Esophagus muscularis mucosa (tissue), 4 donors: ENCODE results near the gene LOXL4. TPM values are rescaled to one million over a fixed set of nuclear protein-coding genes. Genes with fewer than 3 reads are reported as not detected.

ENCODE experiments used
- DNase-seq: peaks from one replicate; pipeline ENCODE4 v3.0.0-alpha.2; 2017; ENCODE audit errors: extremely low spot score
- H3K27ac ChIP-seq, 4 donors: fragments of 200-600 bp; sonication (generic); replicated peaks in 1 of 4; 1 replicate in 3 of 4; 2 replicates in 1 of 4; pipeline ENCODE4 v1.5.1; 2016 to 2019; ENCODE audit warnings: mild to moderate bottlenecking in 1 of 4
- H3K27me3 ChIP-seq, 4 donors: fragments of 200-600 bp; sonication (generic); one replicate each; pipeline versions ENCODE4 v1.5.1 to v1.6.0; 2016 to 2019
- H3K36me3 ChIP-seq, 4 donors: fragments of 200-600 bp; sonication (generic); one replicate each; pipeline ENCODE4 v1.5.1; 2016 to 2019
- H3K4me1 ChIP-seq, 4 donors: fragments of 200-600 bp; sonication (generic); one replicate each; pipeline ENCODE4 v1.5.1; 2016 to 2019
- H3K4me3 ChIP-seq, 4 donors: fragments of 200-600 bp; sonication (generic); 1 replicate in 2 of 4; 2 replicates in 2 of 4; pipeline ENCODE4 v1.5.1; 2016 to 2019; ENCODE audit warnings: mild to moderate bottlenecking in 4 of 4, moderate library complexity in 1 of 4
- H3K9me3 ChIP-seq, 4 donors: fragments of 200-600 bp; sonication (generic); 1 replicate in 3 of 4; 2 replicates in 1 of 4; pipeline ENCODE4 v1.5.1; 2016 to 2019
- EP300 ChIP-seq: sonication (generic); formaldehyde crosslinking; IDR thresholded peaks from one replicate; pipeline ENCODE4 v1.6.1; 2017; ENCODE audit warnings: antibody characterized with exemption
- POLR2A ChIP-seq: fragments of 450-650 bp; IDR thresholded peaks from one replicate; pipeline ENCODE4 v1.6.1; 2017; ENCODE audit warnings: antibody characterized with exemption, moderate library complexity, mild to moderate bottlenecking, low read depth
- POLR2AphosphoS5 ChIP-seq, 2 donors: sonication (generic); formaldehyde crosslinking; IDR thresholded peaks; one replicate each; pipeline ENCODE4 v1.6.1; 2017; ENCODE audit warnings: antibody characterized with exemption in 2 of 2
- WGBS: methylation state at CpG from one replicate; pipeline ENCODE4 v1.1.5; 2018; 5-methylcytosine and 5-hydroxymethylcytosine counted together
- intact Hi-C: fragments of 100-400 bp; cut with DNase I; formaldehyde crosslinking; loops from one replicate; pipeline ENCODE4 v1.15.1; 2023
- total RNA-seq, 4 donors: library from RNA; depleted of rRNA; stranded (reverse); fragments of >200 nt; gene quantifications; one replicate each; pipeline versions ENCODE4 v1.1.0 to v1.2.1, GENCODE V29; 2016
- TF ChIP-seq, protein P1 (sequence below), 3 experiments: fragments of 200-600 bp in 2 of 3; fragments of 450-650 bp in 1 of 3; sonication (generic) in 2 of 3; IDR thresholded peaks; one replicate each; pipeline ENCODE4 v1.5.1; 2017 to 2019; ENCODE audit warnings: antibody characterized with exemption in 3 of 3, mild to moderate bottlenecking in 2 of 3, moderate library complexity in 1 of 3

The LOXL4 gene
- total RNA-seq, 4 donors from 2014 or later = 9.4 to 19.4 (median 12.6) TPM

DNA sequence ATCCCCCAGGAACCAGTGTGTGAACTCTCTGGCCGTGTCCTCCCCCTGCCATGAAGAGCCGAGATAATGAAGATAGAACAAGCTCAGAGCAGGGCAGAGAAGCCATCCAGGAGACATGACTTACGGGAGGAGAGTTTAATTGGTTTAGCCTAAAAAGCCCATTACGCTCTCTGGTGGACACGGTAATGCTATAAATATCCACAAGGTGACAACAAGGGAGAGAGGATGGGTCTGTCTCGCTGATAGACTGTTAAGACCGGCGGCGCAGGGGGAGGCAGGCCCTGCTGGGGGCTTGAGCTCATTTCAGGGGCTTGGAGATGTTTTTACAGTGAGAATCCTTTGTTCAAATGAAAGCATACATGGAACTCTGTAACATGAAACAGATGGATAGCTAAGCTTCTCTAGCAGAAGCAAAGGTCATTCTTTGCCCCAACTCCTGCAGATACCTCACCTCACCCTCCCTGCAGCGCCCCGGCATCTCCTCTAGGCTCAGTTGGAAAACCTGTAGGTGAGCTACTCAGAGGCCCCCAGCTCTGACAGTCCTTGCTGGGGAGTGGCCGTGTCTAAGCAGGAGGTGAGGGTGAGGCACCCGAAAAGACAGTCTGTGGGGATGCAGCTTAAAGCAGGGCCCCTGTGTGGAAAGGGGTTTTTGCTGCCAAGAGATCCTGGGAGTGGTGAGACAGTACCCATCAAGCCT is 40.8 kb upstream of the LOXL4 start:
- no peaks in the 10 kb centered on the region for H3K36me3 ChIP-seq
- no peak overlapping the region for H3K27ac ChIP-seq
- H3K27me3 ChIP-seq = no peaks in the 10 kb centered on the region
- no peak for TF ChIP-seq EP300
- TF ChIP-seq, protein P1, sequence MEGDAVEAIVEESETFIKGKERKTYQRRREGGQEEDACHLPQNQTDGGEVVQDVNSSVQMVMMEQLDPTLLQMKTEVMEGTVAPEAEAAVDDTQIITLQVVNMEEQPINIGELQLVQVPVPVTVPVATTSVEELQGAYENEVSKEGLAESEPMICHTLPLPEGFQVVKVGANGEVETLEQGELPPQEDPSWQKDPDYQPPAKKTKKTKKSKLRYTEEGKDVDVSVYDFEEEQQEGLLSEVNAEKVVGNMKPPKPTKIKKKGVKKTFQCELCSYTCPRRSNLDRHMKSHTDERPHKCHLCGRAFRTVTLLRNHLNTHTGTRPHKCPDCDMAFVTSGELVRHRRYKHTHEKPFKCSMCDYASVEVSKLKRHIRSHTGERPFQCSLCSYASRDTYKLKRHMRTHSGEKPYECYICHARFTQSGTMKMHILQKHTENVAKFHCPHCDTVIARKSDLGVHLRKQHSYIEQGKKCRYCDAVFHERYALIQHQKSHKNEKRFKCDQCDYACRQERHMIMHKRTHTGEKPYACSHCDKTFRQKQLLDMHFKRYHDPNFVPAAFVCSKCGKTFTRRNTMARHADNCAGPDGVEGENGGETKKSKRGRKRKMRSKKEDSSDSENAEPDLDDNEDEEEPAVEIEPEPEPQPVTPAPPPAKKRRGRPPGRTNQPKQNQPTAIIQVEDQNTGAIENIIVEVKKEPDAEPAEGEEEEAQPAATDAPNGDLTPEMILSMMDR (IDR thresholded peaks at IDR 0.05) = no peak
- TF ChIP-seq POLR2AphosphoS5 (IDR thresholded peaks at IDR 0.05) = no peak
- TF ChIP-seq POLR2A = no peak
- DNase-seq = no peak
- 73% methylated on average over 10 of the region's 13 CpGs for WGBS
- H3K4me3 ChIP-seq = peak overlapping the region in 2 of 4 donors; percentile 18 to 37
- H3K9me3 ChIP-seq = no peaks in the 10 kb centered on the region
- intact Hi-C loops = loop anchor here (1.0 to 5.0 kb wide), 3 partner anchors 47 to 139 kb away; no protein-coding TSS in a partner anchor
- H3K4me1 ChIP-seq = peaks cover 3 to 14% (median 11%) of the 10 kb centered on the region in 4 donors

DNA sequence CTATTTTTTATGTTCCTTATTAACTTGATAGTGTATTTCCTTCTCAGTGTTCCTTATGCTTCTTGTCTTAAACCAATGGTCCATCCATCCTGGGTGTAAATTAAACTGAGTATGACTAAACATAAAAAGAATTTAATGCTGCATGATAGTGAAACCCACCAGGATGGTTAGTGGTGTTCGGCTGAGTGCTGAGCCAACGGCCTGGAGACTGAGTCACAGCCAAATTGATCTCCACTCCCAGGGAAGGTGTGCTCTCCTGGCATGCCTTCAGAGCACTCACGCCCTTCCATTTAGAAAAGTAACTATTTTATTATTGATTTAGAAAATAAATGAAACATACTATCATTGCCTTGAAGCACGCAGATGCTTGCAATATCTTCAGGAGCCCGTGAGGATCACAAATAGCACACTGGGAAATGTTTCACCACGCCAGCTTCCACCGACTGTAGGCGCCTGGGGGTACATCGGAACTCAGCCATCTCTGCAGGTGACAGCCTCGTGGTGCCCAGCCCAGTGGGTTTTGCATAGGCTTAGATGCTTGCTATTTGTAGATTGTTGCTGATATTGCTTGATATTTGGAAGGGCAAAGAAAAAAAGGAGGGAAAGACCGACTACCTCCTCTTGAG is 40.0 kb upstream of the LOXL4 start:
- TF ChIP-seq, protein P1 (IDR thresholded peaks at IDR 0.05) = no peak
- TF ChIP-seq POLR2A = no peak
- TF ChIP-seq EP300 = no peak
- no peak for TF ChIP-seq POLR2AphosphoS5 (IDR thresholded peaks at IDR 0.05)
- DNase-seq = no peak
- peaks cover 3 to 15% (median 13%) of the 10 kb centered on the region in 4 donors for H3K4me1 ChIP-seq
- H3K27ac ChIP-seq = no peak overlapping the region
- WGBS = 93% methylated on average over 11 of the region's 11 CpGs
- H3K36me3 ChIP-seq = no peaks in the 10 kb centered on the region
- no peaks in the 10 kb centered on the region for H3K9me3 ChIP-seq
- intact Hi-C loops = loop anchor here (5.0 kb wide), 2 partner anchors 46 to 66 kb away; no protein-coding TSS in a partner anchor
- H3K4me3 ChIP-seq = no peak overlapping the region
- H3K27me3 ChIP-seq = no peaks in the 10 kb centered on the region

DNA sequence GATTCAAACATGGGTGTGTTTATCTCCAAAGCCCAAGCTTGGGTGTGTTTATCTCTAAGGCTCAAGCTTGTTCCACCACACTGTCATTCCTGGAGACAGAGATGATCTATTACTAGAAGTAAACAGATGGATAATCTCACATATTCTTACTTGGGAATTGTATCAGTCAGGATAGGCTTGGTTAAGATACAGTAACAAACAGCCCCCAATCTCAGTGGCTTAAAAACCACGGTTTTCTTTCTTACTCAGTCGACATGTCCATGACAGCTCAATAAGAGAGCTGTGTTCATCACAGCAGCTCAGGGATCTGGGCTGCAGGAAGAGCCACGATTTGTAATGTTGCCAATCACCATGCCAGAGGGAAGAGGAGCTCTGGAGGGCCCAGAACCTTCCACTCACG is 38.5 kb upstream of the LOXL4 start:
- Histone ChIP-seq H3K9me3 (no peaks in the 10 kb centered on the region), H3K4me3 (no peak overlapping the region), H3K27ac (no peak overlapping the region), H3K27me3 (peaks cover 0 to 7% (median 2%) of the 10 kb centered on the region in 4 donors), H3K36me3 (no peaks in the 10 kb centered on the region), H3K4me1 (peaks cover 7 to 25% (median 17%) of the 10 kb centered on the region in 4 donors)
- TF ChIP-seq POLR2AphosphoS5 (IDR thresholded peaks at IDR 0.05) (no peak), POLR2A (no peak), EP300 (no peak)
- TF ChIP-seq, protein P1 (IDR thresholded peaks at IDR 0.05) = no peak
- no peak for DNase-seq
- WGBS = 80% methylated on average over 4 of the region's 4 CpGs
- intact Hi-C loops = loop anchor here (5.0 kb wide), 2 partner anchors 44 to 64 kb away; no protein-coding TSS in a partner anchor

DNA sequence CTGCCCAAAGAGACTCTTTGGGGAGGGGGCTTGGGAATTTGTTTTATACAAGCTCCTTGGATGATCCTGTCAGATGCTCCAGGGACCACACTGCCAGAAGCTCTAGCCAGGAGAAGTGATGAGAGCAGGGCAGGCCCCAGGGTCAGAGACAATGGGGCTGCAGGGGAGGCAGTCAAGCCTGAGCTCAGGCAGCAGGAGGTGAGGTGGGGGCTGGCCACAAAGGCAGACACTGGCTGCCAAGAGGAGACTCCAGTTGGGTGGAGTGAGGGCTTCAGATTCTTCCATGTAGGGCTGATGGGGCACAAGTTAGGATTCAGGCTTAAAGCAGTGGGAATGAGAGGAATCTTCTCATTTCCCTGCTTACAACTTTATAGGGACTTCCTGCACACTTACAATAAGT is 35.6 kb upstream of the LOXL4 start:
- intact Hi-C loops = no loop called here
- DNase-seq = no peak
- H3K4me3 ChIP-seq = no peak overlapping the region
- H3K9me3 ChIP-seq = no peaks in the 10 kb centered on the region
- no peaks in the 10 kb centered on the region for H3K36me3 ChIP-seq
- TF ChIP-seq EP300 (no peak), POLR2AphosphoS5 (IDR thresholded peaks at IDR 0.05) (no peak), POLR2A (no peak)
- TF ChIP-seq, protein P1 (IDR thresholded peaks at IDR 0.05) = no peak
- no peak overlapping the region for H3K27ac ChIP-seq
- H3K4me1 ChIP-seq = peaks cover 0 to 12% (median 8%) of the 10 kb centered on the region in 4 donors
- peaks cover 0 to 16% (median 2%) of the 10 kb centered on the region in 4 donors for H3K27me3 ChIP-seq
